T-helper 2 cell treated with Interferon-gamma antibody and Interleukin-4, amounts not matched to agents 5 μg/mL and 100 μg/mL, for 36 hours (primary cell): ENCODE results near the gene ACOD1.
"Not testable (repeated sequence)": the region's sequence is repeated elsewhere in the genome, so short reads cannot be mapped to it uniquely, and the experiment has no call there.

Source experiments
- DNase-seq: peaks from one replicate; pipeline ENCODE4 v3.0.0; 2021; ENCODE audit warnings: low spot score
- H3K27ac Mint-ChIP-seq: one replicate; pipeline ENCODE4 v1.8.0; 2021; ENCODE audit warnings: mild to moderate bottlenecking, mixed read lengths
- H3K27me3 Mint-ChIP-seq: one replicate; pipeline ENCODE4 v1.8.0; 2021; ENCODE audit warnings: low read depth, mixed read lengths
- H3K36me3 Mint-ChIP-seq: one replicate; pipeline ENCODE4 v1.8.0; 2021; ENCODE audit warnings: low read depth, mixed read lengths
- H3K4me1 Mint-ChIP-seq: one replicate; pipeline ENCODE4 v1.8.0; 2021; ENCODE audit warnings: low read depth, mixed read lengths
- H3K4me3 Mint-ChIP-seq: one replicate; pipeline ENCODE4 v1.8.0; 2022; ENCODE audit warnings: mild to moderate bottlenecking, moderate library complexity, mixed read lengths
- H3K9me3 Mint-ChIP-seq: one replicate; pipeline ENCODE4 v1.8.0; 2021; ENCODE audit warnings: mixed read lengths

Gene ACOD1

GRCh38 chr13:76932076-76932475 lies 16.2 kb upstream of the ACOD1 start:
- H3K27ac Mint-ChIP-seq: no peak overlapping the region
- H3K27me3 Mint-ChIP-seq: peaks cover 3% of the 10 kb centered on the region
- peaks cover 5% of the 10 kb centered on the region for H3K9me3 Mint-ChIP-seq
- no peaks in the 10 kb centered on the region for H3K36me3 Mint-ChIP-seq
- no peak for DNase-seq
- H3K4me3 Mint-ChIP-seq: no peak overlapping the region
- no peaks in the 10 kb centered on the region for H3K4me1 Mint-ChIP-seq

GRCh38 chr13:76934671-76935070 lies 13.6 kb upstream of the ACOD1 start:
- H3K36me3 Mint-ChIP-seq: no peaks in the 10 kb centered on the region
- DNase-seq: no peak
- no peaks in the 10 kb centered on the region for H3K4me1 Mint-ChIP-seq
- peaks cover 3% of the 10 kb centered on the region for H3K27me3 Mint-ChIP-seq
- H3K4me3 Mint-ChIP-seq: no peak overlapping the region
- peaks cover 5% of the 10 kb centered on the region for H3K9me3 Mint-ChIP-seq
- no peak overlapping the region for H3K27ac Mint-ChIP-seq

GRCh38 chr13:76936763-76937162 lies 11.5 kb upstream of the ACOD1 start:
- H3K27ac Mint-ChIP-seq: no peak overlapping the region
- H3K4me1 Mint-ChIP-seq: no peaks in the 10 kb centered on the region
- H3K27me3 Mint-ChIP-seq: peaks cover 2% of the 10 kb centered on the region
- no peak for DNase-seq
- H3K36me3 Mint-ChIP-seq: no peaks in the 10 kb centered on the region
- H3K9me3 Mint-ChIP-seq: no peaks in the 10 kb centered on the region
- H3K4me3 Mint-ChIP-seq: no peak overlapping the region

GRCh38 chr13:76937281-76937820 lies 11.0 kb upstream of the ACOD1 start:
- no peak overlapping the region for H3K27ac Mint-ChIP-seq
- H3K4me3 Mint-ChIP-seq: no peak overlapping the region
- H3K27me3 Mint-ChIP-seq: peaks cover 2% of the 10 kb centered on the region
- no peaks in the 10 kb centered on the region for H3K9me3 Mint-ChIP-seq
- H3K4me1 Mint-ChIP-seq: no peaks in the 10 kb centered on the region
- no peaks in the 10 kb centered on the region for H3K36me3 Mint-ChIP-seq
- no peak for DNase-seq

- H3K4me3 Mint-ChIP-seq: no peak overlapping the region
- H3K27ac Mint-ChIP-seq: no peak overlapping the region
- no peaks in the 10 kb centered on the region for H3K4me1 Mint-ChIP-seq
- DNase-seq: no peak
- H3K27me3 Mint-ChIP-seq: peaks cover 2% of the 10 kb centered on the region
- no peaks in the 10 kb centered on the region for H3K36me3 Mint-ChIP-seq
- no peaks in the 10 kb centered on the region for H3K9me3 Mint-ChIP-seq
Observed at GRCh38 chr13:76939215-76939614, 9.1 kb upstream of the ACOD1 start.

GRCh38 chr13:76942363-76942762 lies 5.9 kb upstream of the ACOD1 start:
- no peak for DNase-seq
- Mint-ChIP-seq H3K9me3 (no peaks in the 10 kb centered on the region), H3K4me1 (no peaks in the 10 kb centered on the region), H3K4me3 (no peak overlapping the region), H3K27me3 (peaks cover 2% of the 10 kb centered on the region), H3K36me3 (no peaks in the 10 kb centered on the region), H3K27ac (no peak overlapping the region)

- Mint-ChIP-seq H3K36me3 (no peaks in the 10 kb centered on the region), H3K4me1 (no peaks in the 10 kb centered on the region), H3K9me3 (no peaks in the 10 kb centered on the region), H3K27me3 (peaks cover 2% of the 10 kb centered on the region), H3K27ac (no peak overlapping the region), H3K4me3 (no peak overlapping the region)
- DNase-seq: no peak
Observed at GRCh38 chr13:76943646-76944045, 4.7 kb upstream of the ACOD1 start.

GRCh38 chr13:76944456-76944855 lies 3.9 kb upstream of the ACOD1 start:
- no peak for DNase-seq
- Mint-ChIP-seq H3K4me1 (no peaks in the 10 kb centered on the region), H3K27me3 (peaks cover 2% of the 10 kb centered on the region)

GRCh38 chr13:76950101-76950500 lies 1.8 kb downstream of the ACOD1 start:
- Mint-ChIP-seq H3K4me1 (no peaks in the 10 kb centered on the region), H3K27me3 (no peaks in the 10 kb centered on the region), H3K27ac (no peak overlapping the region), H3K4me3 (no peak overlapping the region), H3K9me3 (no peaks in the 10 kb centered on the region), H3K36me3 (no peaks in the 10 kb centered on the region)
- no peak for DNase-seq

More at GRCh38 chr13:76944456-76944855, 3.9 kb upstream of the ACOD1 start:
- H3K9me3 Mint-ChIP-seq: no peaks in the 10 kb centered on the region
- no peak overlapping the region for H3K4me3 Mint-ChIP-seq
- H3K36me3 Mint-ChIP-seq: no peaks in the 10 kb centered on the region
- no peak overlapping the region for H3K27ac Mint-ChIP-seq

GRCh38 chr13:76953968-76954367 lies 5.7 kb downstream of the ACOD1 start:
- Mint-ChIP-seq H3K27me3 (no peaks in the 10 kb centered on the region), H3K27ac (no peak overlapping the region), H3K36me3 (no peaks in the 10 kb centered on the region), H3K4me3 (no peak overlapping the region), H3K4me1 (no peaks in the 10 kb centered on the region), H3K9me3 (peaks cover 9% of the 10 kb centered on the region)
- no peak for DNase-seq

GRCh38 chr13:76954538-76954937 lies 6.2 kb downstream of the ACOD1 start:
- no peak for DNase-seq
- no peaks in the 10 kb centered on the region for H3K36me3 Mint-ChIP-seq
- H3K27ac Mint-ChIP-seq: no peak overlapping the region
- peaks cover 13% of the 10 kb centered on the region for H3K9me3 Mint-ChIP-seq
- no peaks in the 10 kb centered on the region for H3K4me1 Mint-ChIP-seq
- no peaks in the 10 kb centered on the region for H3K27me3 Mint-ChIP-seq
- H3K4me3 Mint-ChIP-seq: no peak overlapping the region

- DNase-seq: no peak
- no peaks in the 10 kb centered on the region for H3K36me3 Mint-ChIP-seq
- peaks cover 15% of the 10 kb centered on the region for H3K9me3 Mint-ChIP-seq
- H3K4me3 Mint-ChIP-seq: no peak overlapping the region
- H3K27ac Mint-ChIP-seq: no peak overlapping the region
- no peaks in the 10 kb centered on the region for H3K4me1 Mint-ChIP-seq
- no peaks in the 10 kb centered on the region for H3K27me3 Mint-ChIP-seq
Observed at GRCh38 chr13:76955193-76955592, 6.9 kb downstream of the ACOD1 start.

- Mint-ChIP-seq H3K4me3 (no peak overlapping the region), H3K27ac (no peak overlapping the region), H3K27me3 (no peaks in the 10 kb centered on the region), H3K9me3 (peaks cover 20% of the 10 kb centered on the region), H3K36me3 (no peaks in the 10 kb centered on the region), H3K4me1 (no peaks in the 10 kb centered on the region)
- no peak for DNase-seq
Observed at GRCh38 chr13:76955661-76956060, 7.3 kb downstream of the ACOD1 start.

GRCh38 chr13:76958841-76959432 lies 10.6 kb downstream of the ACOD1 start:
- Mint-ChIP-seq H3K27ac (no peak overlapping the region), H3K36me3 (peaks cover 1% of the 10 kb centered on the region), H3K27me3 (no peaks in the 10 kb centered on the region), H3K9me3 (peaks cover 27% of the 10 kb centered on the region), H3K4me3 (no peak overlapping the region), H3K4me1 (no peaks in the 10 kb centered on the region)
- DNase-seq: no peak

- H3K27ac Mint-ChIP-seq, H3K27me3 Mint-ChIP-seq, H3K4me1 Mint-ChIP-seq, DNase-seq, H3K4me3 Mint-ChIP-seq, H3K36me3 Mint-ChIP-seq: not testable (repeated sequence)
- peaks cover 27% of the 10 kb centered on the region for H3K9me3 Mint-ChIP-seq
Observed at GRCh38 chr13:76959734-76960133, 11.4 kb downstream of the ACOD1 start.
